Measurements from ENCODE around the gene CTNND2.

GRCh38 chr5:11797132-11797531 is 107.1 kb downstream of the CTNND2 start:
- TF ChIP-seq CTCF (IDR thresholded peaks at IDR 0.05 in 8 of 11, conservative IDR thresholded peaks at IDR 0.05 in 3 of 11) (no peak), POLR2A (IDR thresholded peaks at IDR 0.05) (no peak)
